ENCODE measurements around the gene TMEM125.

Gene TMEM125

DNA sequence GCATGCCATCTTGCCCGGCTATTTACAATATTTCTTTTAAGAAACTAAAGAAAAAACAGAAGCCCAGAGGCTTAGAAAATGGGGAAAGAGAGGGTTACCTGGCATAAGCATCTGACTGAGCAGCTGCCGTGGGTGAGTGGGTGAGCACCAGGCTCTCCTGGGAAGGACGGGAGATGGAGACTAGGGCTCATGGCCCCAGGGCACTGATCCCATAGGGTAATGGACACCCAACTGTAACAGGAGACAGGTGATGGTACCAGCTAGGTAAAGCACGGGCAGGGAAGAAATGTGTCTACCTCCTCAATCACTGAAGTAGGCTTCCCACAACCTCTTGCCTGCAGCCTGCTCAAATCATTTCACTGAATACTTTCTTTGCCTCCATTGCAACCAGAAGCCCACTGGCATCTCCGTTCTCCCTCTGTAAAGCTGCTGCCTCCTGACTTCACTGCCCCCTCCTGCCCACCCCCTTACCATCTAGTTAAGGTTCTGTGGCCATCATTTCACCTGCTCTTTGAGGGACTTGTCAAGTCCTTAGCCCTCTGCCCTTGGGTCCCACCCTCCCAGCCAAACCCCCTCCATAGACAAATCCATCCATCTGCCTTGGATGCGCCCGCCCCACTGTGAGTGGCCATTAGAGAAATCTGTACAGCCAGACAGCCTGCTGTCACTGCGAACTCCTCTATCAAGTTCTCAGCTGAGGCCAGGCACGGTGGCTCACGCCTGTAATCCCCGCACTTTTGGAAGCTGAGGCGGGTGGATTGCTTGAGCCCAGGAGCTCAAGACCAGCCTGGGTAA lies 6.2 kb downstream of the TMEM125 start:
- no peak for DNase-seq

DNA sequence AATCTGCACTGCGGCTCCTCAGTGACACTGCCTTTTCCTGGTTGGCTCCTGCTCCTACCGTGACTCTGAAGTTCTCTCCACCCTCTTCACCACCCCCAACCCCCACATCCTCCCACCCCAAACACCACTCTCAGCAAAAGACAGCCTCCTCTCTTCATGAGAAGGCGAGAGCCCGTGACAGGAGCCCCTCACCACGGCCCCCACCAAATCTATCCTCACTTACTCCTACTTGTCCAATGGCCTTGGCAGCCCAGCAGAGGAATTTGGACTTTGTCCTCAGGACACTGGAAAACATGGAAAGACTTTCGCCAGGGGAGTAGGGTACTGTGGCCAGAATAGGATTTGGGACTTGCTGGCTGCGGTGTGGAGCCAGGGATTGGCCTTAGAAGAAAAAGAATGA lies 6.9 kb downstream of the TMEM125 start:
- DNase-seq: no peak

DNA sequence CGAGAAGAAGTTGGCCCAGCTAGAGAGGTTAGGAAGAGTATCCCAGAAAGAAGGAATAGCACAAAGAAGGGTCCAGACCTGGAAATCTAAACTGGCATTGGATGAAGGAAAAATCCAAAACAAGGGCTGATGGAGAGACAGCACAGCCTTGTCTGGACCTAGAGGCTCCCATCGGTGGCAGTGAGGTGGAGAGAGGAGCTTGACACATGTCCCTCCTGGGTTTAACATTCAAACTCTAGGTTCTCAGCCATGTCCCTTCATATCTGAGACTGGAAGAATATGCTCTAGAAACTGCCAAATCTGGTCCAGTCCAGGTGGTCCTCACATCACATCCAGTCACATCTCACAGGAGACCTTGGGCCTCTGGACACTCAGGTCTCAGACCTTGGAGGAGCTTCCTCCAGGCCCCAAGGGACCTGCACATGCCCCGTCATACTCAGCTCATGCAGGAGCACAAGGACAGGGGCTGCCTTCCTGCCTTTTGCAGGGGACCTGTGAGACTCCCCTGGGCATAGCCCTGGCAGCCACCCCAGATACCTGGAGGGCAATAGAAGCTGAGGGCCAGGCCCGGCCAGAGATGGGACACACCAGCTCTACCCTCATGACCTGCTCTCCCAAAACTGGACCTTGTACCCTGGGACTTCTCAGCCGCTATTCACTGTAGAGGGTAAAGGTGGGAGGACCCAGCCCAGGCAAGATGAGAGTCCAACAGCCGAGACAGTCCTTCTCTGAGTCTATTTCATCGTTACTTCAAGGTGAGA lies 7.5 kb downstream of the TMEM125 start:
- DNase-seq: no peak

DNA sequence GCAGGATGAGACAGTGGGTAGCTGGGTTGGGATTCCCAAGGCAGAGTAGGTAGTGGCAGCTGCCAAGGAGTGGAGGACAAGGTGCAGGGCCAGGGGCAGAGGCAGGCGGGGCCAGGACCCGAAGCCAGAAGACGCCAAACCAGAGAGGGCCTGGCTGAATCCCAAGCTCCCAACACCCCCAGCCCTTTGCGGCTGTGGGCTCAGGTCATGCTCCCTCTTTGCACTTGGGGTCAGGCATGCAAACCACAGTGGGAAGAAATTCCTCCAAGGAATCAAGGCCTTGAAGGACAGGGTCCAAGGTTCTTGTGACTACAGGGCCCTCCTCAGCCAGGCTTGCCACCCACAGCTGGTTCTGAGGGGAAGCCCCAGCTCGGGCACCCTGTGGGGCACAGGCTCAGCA lies 9.4 kb downstream of the TMEM125 start:
- DNase-seq: no peak

DNA sequence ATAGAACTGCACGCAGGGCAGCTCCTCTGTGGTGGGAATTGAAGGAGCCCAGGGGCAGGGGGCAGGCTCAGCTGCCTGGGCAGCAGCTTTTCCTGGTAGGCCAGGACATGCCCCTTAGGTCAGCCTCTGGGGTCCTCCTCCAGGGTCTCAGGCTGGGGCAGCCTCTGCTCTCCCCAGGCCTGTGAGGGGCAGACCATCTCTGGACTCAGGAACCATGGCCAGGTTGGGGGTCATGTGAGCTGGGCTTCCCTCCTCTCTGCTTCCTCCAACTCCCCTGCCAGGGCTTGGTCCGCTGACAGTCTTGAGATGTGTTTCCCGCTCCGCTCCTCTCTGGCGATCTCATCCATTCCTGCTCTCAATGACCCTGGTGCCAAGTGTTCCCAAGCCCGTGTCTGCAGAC lies 9.9 kb downstream of the TMEM125 start:
- no peak for DNase-seq

DNA sequence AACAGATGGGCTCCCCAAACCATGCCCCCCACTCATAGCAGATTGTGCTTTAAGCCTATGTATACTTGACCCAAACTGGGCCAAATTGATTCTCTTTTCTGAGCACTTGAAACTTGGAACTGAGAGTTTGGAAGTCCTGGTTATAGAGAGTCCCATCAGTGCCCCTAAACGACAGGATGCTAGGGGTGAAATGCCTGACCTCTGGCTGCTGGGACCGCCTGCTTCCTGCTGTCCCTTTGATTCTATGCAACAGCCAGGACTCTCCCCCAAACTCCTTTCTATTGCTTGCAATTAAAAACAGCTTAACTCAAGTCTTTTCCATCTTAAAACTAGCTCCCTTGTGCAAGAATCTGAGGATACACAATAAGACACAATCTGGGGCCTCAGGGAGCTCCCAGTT lies 10.9 kb downstream of the TMEM125 start:
- no peak for DNase-seq

DNA sequence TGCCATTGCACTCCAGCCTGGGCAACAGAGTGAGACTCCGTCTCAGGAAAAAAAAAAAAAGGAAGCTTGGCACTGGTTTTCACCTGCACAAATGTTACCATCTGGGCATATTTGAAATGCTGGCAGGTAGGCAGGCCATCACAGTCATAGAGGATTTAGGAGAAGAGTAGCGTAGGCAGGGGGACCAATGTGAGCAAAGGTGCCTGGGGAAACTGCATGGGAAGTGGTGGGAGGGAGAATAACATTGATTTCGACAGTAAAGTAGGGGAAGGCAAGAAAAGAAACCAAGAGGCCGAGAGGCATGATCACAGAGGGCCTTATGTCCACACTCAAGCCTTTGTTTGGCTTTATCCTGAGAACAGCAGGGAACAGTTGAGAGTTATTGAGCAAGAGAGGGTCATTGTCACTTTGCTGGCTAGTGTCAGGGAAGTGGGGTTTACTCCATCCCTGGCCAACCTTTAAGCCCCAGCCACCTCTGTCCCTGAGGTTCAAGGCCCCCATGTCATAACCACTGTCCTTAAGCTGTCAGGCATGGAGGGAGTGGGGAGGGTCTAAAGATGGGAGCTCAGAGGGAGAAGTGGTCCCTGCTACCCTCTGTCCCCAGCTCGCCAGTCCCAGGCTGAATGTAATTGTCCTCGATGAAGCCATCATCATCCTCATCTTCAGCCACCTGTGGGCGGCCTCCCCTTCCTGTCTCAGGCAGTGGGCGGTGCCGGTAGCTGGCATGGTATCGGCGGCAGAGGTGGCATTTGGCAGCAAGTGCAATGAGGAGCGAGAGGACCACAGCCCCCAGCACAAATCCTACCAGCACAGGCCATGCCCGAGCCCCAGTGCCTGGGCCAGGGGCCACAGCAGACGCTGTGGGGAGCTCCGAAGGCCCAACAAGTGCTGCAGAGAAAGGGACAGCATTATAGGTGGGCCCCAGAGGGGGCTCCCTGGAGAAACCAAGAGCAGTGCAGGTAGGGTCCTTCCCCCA lies 12.7 kb downstream of the TMEM125 start:
- no peak for DNase-seq

DNA sequence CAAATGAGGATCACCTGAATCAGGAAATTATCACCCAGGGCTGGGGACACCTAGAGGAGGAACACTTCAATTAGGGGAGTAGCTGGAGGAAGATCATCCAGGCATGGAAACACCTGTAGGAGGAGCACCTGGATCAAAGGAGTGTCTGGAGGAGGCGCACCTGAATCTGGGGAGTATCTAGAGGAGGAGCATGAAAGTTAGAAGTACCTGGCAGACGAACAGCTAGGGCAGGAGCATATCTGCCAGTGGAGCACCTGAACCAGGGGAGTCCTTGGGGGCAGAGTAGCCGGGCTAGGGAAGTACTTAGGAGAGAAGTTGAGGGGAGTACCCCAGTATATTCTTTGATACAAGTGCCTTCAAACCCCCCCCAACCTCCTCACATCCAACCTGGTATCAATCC lies 14.3 kb downstream of the TMEM125 start:
- DNase-seq: no peak

DNA sequence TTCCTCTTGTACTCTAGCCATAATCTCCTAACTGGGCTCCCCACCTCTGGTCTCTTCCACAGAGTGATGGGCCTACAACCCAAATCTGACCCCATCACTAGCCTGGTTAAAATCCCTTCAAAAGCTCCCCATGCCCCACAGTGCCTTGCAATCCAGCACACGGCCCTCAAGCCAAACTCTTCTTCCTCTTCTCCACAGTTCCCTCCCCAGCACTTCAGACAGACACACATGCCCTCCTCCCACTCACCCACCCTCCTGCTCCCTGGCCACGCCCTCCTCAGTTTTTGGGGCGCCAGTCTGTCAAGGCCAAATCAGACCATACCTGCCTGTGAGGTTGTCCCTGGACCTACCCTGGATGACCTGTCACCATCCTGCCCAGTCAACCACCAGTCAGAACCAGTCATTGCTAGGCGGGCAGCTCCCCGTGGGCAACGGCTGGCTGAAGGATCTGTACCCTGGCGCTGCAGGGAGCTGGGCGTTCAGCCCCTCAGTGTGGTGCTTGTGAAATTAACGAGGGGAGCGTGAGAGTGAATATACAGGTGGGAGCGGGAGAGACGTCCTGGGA lies 14.8 kb downstream of the TMEM125 start:
- no peak for DNase-seq

DNA sequence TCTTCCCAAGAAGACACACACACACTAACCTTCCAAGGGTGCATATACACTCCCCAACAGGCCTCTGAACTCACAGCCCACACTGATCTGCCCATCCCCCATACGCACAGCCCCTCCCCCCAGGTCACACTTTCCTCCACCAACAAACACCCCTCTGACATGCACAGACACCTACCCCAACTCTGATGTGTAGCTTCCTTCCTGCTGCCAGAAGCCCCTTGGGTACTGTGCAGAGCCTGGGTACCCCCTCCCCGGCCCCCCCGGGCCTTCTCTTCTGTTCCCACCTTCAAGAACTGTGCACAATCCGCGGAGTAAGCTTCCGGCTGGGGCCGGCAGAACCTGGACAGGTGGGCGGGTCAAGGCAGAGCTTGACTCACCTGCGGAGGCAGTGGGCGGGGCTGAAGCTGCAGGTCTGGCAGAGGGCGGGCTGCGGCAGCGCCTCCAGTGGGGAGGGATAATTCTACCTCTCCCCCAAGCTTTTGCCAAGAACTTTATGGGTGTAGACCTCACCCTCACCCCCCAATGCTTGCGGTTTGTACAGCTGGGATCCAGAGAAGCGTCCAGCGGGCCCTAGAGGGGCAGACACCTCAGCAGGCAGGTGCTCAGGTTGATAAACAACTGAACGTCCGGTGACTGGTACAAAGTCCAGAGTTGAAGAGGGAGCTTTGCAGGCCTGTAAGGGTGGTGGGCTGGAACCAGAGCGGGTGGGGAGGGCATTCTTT lies 15.6 kb downstream of the TMEM125 start, which contains the start of gene C1orf210:
Gene C1orf210, minus strand, starts transcription at position 313 of the 722 bp plus-strand sequence. CDS start 2,311 bp downstream, outside the sequence.
- no peak for DNase-seq

DNA sequence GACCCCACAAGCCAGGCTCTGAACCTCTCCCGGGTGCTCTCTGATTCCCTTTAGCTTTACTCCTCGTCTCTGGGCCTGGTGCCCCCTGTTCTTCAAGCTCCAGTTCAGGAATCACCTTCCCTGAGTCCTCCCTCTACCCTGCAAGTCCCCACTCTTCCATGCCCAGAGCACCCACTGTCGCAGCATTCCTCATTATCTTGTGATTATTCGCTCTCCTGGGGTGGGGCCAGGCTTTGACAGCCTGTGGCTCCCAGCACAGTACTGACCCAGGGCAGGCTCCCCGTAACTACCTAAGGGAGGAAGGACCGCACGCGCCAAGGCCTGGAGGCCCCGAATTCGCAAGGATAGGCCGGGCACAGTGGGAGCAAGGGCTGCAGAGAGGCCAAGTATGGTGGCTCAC lies 16.3 kb downstream of the TMEM125 start:
- no peak for DNase-seq

DNA sequence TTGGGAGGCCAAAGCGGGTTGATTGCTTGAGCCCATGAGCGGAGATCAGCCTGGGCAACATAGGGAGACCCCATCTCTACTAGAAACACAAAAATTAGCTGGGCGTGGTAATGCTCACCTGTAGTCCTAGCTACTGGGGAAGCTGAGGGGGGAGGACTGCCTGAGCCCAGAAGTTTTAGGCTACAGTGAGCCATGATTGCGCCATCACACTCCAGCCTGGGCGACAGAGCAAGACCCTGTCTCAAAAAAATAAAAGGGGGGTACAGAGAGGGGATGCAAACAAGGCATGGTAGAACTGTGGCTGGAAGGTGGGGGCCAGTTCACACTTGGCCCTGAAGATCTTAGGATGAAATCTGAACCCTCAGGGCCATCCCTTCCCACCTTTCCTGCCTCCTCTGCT lies 16.8 kb downstream of the TMEM125 start:
- DNase-seq: no peak

DNA sequence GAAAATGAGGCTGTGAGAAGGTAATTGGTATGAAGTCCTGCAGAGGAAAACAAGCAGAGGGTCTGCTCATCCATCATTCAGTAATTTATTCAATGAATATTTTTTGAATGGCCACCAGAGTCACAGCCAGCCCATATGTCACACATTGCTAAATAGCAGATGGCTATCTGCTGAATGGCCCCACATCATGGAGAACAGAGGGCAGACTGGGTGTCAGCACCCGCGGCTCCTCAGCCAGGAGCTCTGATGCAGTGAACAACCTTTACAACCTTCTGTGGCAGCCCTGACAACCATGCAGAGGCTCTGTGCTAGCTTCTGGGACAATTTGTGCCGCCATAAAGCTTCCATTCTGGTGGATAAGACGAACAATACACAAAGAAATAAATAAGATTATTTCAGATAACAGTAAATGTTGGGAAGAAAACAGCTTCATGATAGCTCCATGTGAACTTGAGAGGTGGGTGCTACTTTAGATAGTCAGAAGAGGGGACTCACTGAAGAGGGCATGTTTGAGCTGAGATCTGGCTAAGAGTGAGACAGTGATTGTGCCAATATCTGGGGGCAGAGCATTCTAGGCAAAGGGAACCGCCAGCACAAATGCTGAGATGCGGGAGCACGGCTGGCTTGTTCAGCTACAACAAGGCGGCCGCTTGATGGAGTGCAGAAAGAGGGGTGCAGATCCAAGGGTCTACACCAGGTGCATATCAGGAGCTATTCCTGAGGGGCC lies 18.4 kb downstream of the TMEM125 start:
- no peak for DNase-seq

DNA sequence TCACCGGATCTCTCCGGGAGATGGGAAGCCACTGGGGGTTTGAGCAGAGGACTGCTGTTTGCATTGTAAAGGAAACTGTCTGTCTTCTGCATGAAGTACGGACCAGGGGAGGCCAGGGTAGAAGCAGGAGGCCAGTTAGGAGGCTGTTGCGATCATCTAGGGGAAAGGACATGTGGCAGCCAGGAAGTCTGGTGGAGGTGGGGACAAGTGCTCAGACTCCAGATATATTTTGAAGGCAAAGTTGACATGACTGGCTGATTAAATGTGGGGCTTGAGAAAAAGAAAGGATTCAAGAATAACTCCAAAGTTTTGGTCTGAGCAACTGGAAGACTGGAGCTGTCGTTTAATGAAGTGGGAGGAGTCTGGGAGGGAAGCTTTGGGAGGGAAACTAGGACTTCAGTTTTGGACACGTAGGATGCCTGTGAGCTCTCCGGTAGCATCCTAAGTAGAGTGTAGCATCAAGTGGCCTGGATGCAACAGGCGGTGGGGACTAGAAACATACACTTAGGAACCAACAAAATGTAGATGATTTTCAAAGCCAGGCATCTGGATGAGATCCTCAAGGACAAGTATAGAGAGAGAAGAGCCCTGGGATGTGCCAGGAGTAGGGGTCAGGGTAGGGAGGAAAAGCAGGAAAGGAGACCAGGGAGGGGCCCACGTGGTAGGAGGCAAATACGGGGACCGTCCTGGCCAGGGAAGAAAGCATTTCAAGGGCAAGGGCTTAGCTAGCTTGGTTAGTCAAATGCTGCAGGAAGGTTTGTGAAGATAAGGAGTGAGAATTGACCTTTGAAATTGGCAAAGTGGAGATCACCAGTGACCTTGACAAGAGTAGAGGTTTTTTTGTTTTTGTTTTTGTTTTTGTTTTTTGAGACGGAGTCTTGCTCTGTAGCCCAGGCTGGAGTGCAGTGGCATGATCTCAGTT lies 19.3 kb downstream of the TMEM125 start:
- DNase-seq: no peak

DNA sequence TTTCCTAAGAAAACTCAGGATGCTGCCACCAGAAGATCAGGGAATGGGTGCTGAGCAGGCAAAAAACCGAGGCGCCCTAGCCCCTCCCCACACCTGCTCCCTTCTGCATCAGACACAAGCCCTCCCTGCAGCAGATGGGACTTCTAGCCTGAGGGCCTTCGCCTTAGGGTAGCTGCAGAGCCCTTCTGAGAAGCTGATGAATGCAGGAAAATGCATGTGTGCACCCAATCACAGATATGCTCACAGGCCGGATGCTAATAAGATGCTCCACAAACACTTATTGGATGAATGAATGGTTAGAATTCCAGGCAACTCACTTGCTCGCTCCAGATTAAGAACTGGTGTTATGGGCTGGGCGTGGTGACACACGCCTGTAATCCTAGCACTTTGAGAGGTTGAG lies 22.4 kb downstream of the TMEM125 start:
- no peak for DNase-seq

DNA sequence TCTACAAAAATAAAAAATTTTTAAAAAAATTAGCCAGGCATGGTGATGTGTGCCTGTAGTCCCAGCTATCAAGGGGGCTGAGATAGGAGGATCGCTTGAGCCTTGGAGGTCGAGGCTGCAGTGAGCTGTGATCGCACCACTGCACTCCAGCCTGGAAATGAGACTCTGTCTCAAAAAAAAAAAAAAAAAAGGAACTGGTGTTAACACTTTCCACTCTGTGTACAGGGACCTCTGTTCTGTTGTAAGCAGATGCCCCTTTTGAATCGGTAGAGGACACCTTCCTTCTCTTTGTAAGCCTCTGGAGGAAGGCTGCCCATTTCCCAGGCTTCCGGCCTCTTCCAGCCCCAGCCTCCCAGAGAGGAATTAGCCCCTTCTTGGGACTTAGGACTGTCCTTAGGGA lies 22.9 kb downstream of the TMEM125 start:
- no peak for DNase-seq

DNA sequence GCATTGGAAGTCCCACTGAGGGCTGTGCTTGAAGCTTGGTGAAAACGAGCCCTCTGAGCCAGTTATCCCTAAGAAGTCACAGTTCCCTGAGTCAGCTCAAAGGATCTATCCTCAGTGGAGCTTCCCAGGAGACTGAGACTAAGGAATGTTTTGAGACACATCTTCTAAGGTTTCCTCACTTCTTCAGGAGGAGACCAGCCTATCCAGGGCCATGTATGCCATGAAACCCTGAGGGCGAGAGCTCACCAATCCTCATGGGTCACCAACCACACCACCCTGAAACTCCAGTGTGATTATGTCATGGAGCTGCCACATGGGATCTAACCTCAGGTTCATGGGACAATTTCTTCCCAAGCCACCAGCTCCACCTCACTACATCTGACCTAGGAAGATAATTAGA lies 23.4 kb downstream of the TMEM125 start:
- no peak for DNase-seq

DNA sequence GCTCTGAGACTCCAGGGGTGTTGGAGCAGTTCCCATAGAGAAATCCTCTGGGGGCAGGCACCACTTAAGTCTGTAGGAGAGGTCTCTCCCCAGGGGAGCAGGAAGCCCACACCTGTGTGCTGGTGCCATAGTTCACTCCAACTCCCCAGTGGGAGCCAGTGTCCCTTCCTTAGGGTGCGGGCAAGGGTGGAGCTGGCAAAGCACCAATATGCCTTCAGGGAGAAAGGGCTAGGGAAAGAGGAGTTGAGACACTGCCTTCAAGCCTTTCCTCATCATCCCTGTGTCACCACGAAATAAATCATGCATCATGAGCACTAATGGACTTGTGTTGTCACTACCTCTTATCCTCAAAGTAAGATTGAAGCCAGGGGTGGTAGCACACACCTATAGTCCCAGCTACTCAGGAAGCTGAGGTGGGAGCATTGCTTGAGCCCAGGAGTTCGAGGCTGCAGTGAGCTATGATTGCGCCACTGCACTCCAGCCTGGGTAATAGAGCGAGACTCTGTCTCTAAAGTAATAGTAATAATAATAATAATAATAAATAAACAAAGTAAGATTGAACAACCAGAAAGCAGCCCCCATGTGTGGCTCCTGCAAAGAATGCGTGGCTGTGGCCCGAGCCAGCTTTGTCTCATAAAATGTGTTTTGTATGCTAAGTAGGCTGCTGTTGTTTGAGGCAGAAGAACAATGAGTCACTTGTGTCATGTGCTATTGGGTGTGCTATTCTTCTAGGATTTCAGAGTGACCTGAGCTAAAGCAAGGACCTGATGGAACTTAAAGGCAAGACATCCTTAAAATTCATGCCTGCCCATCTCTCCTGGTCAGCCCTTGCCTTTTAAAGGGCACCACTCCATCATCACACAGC lies 24.3 kb downstream of the TMEM125 start:
- no peak for DNase-seq

DNA sequence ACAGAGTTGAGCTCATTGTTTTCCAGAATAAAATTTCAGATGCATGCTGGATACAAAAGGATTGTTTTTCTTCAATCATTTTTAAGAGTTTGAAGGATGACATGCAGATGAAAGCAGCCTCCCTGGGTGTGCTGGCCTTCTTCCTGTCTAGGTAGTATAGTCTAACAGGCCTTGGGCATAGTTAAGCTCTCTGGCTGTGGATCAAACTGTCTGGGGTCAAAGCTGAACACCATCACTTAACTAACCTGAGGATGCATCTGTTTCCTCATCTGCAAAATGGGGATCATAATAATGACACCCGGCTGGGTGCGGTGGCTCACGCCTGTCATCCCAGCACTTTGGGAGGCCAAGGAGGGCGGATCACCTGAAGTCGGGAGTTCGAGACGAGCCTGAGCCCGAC lies 25.0 kb downstream of the TMEM125 start:
- no peak for DNase-seq

Measured in NCI-H2227 treated with DMSO at 0.1 percent for 48 hours (cell line).